ENCODE data around the gene CEMIP.

Gene CEMIP

GRCh38 chr15:80789796-80790195, 10.6 kb downstream of the CEMIP start:
- no peak for TF ChIP-seq CTCF (IDR thresholded peaks at IDR 0.05; ENCODE audit: low read depth, low read length)
- H3K4me3 ChIP-seq (ENCODE audit: low read depth, low read length): no peak overlapping the region
- H3K27me3 ChIP-seq: no peaks in the 10 kb centered on the region
- no peaks in the 10 kb centered on the region for H3K4me1 ChIP-seq
- no peaks in the 10 kb centered on the region for H3K9me3 ChIP-seq
- no peaks in the 10 kb centered on the region for H3K36me3 ChIP-seq
- DNase-seq: no peak

DNA sequence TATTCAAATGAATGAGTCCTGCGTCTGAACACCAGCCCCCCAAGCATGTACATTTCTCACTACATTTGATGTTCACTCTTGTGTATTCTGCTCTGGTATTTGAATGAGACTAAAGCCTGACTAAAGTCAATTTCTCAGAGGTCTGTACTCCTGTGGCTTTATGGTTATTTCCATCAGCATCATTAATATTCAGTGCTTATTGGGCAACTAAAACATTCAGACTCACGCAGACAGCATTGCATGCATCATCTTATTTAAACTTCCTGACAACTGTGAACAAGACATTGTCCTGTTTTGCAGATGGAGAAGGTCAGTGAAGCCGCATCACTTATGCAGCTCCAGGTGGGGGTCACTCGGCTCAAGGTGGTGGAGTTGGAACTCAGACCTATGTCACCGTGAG, 11.1 kb downstream of the CEMIP start:
- Histone ChIP-seq H3K4me3 (ENCODE audit: low read depth, low read length) (no peak overlapping the region), H3K36me3 (no peaks in the 10 kb centered on the region), H3K4me1 (no peaks in the 10 kb centered on the region), H3K9me3 (no peaks in the 10 kb centered on the region), H3K27me3 (no peaks in the 10 kb centered on the region)
- no peak for DNase-seq
- no peak for TF ChIP-seq CTCF (IDR thresholded peaks at IDR 0.05; ENCODE audit: low read depth, low read length)

DNA sequence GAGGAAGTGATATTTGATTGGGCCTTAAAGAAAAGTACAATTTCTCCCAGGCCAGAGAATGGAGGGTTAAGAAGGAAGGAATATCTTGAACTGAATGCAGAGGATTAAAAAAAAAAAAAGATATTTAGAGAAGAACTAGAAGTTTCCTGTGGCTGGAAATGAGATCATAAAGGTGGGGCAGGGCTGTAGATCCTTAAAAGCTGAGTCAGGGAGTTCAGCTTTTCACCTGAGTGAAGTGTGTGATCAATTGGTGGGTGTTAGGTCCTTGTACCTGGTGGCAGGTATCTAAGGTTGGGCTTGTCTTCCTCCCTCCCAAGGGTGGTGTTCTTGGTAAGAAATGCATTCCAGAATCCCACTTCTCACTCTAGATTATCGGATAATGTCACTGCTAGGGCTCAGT, 11.8 kb downstream of the CEMIP start:
- no peak for DNase-seq
- H3K4me1 ChIP-seq: no peaks in the 10 kb centered on the region
- no peak overlapping the region for H3K4me3 ChIP-seq (ENCODE audit: low read depth, low read length)
- TF ChIP-seq CTCF (IDR thresholded peaks at IDR 0.05; ENCODE audit: low read depth, low read length): no peak
- H3K27me3 ChIP-seq: no peaks in the 10 kb centered on the region
- H3K9me3 ChIP-seq: no peaks in the 10 kb centered on the region
- H3K36me3 ChIP-seq: no peaks in the 10 kb centered on the region

- Histone ChIP-seq H3K36me3 (no peaks in the 10 kb centered on the region), H3K27me3 (no peaks in the 10 kb centered on the region), H3K9me3 (no peaks in the 10 kb centered on the region), H3K4me3 (ENCODE audit: low read depth, low read length) (no peak overlapping the region), H3K4me1 (no peaks in the 10 kb centered on the region)
- TF ChIP-seq CTCF (IDR thresholded peaks at IDR 0.05; ENCODE audit: low read depth, low read length): no peak
- DNase-seq: no peak
Observed at GRCh38 chr15:80796407-80796806, 17.2 kb downstream of the CEMIP start.

- no peaks in the 10 kb centered on the region for H3K9me3 ChIP-seq
- no peaks in the 10 kb centered on the region for H3K36me3 ChIP-seq
- no peaks in the 10 kb centered on the region for H3K27me3 ChIP-seq
- TF ChIP-seq CTCF (IDR thresholded peaks at IDR 0.05; ENCODE audit: low read depth, low read length): no peak
- no peaks in the 10 kb centered on the region for H3K4me1 ChIP-seq
- H3K4me3 ChIP-seq (ENCODE audit: low read depth, low read length): no peak overlapping the region
- no peak for DNase-seq
Observed at GRCh38 chr15:80798911-80799310, 19.7 kb downstream of the CEMIP start.

DNA sequence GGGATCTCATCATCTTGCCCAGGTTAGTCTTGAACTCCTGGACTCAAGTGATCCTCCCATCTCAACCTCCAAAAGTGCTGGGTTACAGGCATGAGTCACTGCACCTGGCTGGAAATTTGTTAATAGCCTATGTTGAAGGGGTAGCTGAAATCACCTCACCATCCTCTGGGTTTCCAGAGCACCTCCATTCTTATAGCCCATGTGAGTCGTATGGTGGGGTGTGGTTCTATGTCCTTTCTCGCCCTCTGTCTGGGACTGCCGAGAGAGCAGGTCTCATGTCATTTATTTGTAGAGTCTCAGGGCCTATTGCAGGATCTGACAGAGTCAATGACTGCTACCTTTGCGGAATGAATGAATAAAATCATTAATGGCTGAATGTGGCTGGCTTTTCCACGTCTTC, 20.9 kb downstream of the CEMIP start:
- DNase-seq: no peak
- Histone ChIP-seq H3K27me3 (no peaks in the 10 kb centered on the region), H3K36me3 (no peaks in the 10 kb centered on the region), H3K4me3 (ENCODE audit: low read depth, low read length) (no peak overlapping the region), H3K4me1 (no peaks in the 10 kb centered on the region), H3K9me3 (no peaks in the 10 kb centered on the region)
- no peak for TF ChIP-seq CTCF (IDR thresholded peaks at IDR 0.05; ENCODE audit: low read depth, low read length)
